Neutrophil (primary cell): ENCODE measurements around the gene GP5.

ENCODE experiments used
- H3K27ac ChIP-seq: fragments of 200-600 bp; sonication (generic); 2 replicates; pipeline ENCODE4 v1.5.1; 2016; ENCODE audit warnings: mild to moderate bottlenecking, moderate library complexity
- H3K27me3 ChIP-seq: fragments of 200-600 bp; sonication (generic); 2 replicates; pipeline ENCODE4 v1.6.0; 2016; ENCODE audit warnings: mild to moderate bottlenecking
- H3K36me3 ChIP-seq: fragments of 200-600 bp; sonication (generic); 2 replicates; pipeline ENCODE4 v1.5.1; 2017
- H3K4me1 ChIP-seq, 2 experiments: fragments of 200-600 bp in 1 of 2; sonication (generic) in 1 of 2; 1 replicate in 1 of 2; 2 replicates in 1 of 2; pipeline versions ENCODE4 v1.5.1 to v1.6.1; 2013 to 2016; ENCODE audit warnings: low read depth in 1 of 2, low read length in 1 of 2, mild to moderate bottlenecking in 1 of 2, moderate library complexity in 1 of 2; ENCODE audit not compliant: control insufficient read depth in 1 of 2, insufficient read depth in 1 of 2
- H3K4me3 ChIP-seq, 2 experiments: fragments of 200-600 bp in 1 of 2; sonication (generic) in 1 of 2; 1 replicate in 1 of 2; 2 replicates in 1 of 2; pipeline ENCODE4 v1.5.1; 2013 to 2016; ENCODE audit warnings: low read depth in 1 of 2, low read length in 1 of 2, mild to moderate bottlenecking in 1 of 2, moderate library complexity in 1 of 2
- H3K9me3 ChIP-seq: fragments of 200-600 bp; sonication (generic); 2 replicates; pipeline ENCODE4 v1.5.1; 2016
- TF ChIP-seq, protein P1 (sequence below): fragments of 200-600 bp; sonication (generic); IDR thresholded peaks from 2 replicates; pipeline ENCODE4 v1.5.1; 2016; ENCODE audit warnings: antibody characterized with exemption

GP5 gene

DNA sequence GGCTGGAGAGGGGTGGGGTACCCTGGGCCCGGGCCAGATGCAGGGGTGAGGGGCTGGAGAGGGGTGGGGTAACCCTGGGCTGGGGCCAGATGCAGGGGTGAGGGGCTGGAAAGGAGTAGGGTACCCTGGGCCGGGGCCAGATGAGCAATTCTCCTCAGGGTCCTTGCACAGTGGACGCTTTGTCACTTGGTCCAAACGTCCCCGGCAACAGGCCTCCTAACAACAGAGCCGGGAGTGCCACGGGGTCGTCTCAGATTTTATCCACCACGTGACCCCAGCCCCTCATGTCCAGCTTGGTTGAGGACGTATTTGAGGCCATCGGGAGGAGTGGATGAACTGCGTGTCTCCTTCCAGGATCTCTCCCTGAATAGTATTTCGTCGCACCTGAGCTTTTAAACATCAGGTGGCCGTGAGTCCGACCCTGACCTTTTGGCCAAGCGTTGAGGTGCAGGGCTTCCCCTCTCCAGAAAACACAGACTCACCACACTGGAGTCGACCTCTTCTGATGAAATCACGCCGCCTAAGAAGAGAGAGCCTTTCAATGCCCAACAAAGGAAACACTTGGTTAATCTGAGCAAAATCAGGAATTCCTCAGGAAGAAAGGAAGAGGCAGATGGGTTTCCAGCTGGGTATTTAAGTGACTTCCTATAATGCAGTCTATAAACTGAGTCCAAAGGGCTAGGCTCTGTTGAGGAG lies 16.7 kb downstream of the GP5 start:
- Histone ChIP-seq H3K4me1 (no peaks in the 10 kb centered on the region), H3K36me3 (no peaks in the 10 kb centered on the region), H3K27ac (no peak overlapping the region), H3K27me3 (peaks cover 49% of the 10 kb centered on the region), H3K9me3 (no peaks in the 10 kb centered on the region), H3K4me3 (no peak overlapping the region)
- TF ChIP-seq, protein P1, sequence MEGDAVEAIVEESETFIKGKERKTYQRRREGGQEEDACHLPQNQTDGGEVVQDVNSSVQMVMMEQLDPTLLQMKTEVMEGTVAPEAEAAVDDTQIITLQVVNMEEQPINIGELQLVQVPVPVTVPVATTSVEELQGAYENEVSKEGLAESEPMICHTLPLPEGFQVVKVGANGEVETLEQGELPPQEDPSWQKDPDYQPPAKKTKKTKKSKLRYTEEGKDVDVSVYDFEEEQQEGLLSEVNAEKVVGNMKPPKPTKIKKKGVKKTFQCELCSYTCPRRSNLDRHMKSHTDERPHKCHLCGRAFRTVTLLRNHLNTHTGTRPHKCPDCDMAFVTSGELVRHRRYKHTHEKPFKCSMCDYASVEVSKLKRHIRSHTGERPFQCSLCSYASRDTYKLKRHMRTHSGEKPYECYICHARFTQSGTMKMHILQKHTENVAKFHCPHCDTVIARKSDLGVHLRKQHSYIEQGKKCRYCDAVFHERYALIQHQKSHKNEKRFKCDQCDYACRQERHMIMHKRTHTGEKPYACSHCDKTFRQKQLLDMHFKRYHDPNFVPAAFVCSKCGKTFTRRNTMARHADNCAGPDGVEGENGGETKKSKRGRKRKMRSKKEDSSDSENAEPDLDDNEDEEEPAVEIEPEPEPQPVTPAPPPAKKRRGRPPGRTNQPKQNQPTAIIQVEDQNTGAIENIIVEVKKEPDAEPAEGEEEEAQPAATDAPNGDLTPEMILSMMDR: no peak

- H3K4me3 ChIP-seq: no peak overlapping the region
- TF ChIP-seq, protein P1: no peak
- H3K27ac ChIP-seq: no peak overlapping the region
- H3K36me3 ChIP-seq: no peaks in the 10 kb centered on the region
- H3K27me3 ChIP-seq: peaks cover 52% of the 10 kb centered on the region
- H3K4me1 ChIP-seq: no peaks in the 10 kb centered on the region
- H3K9me3 ChIP-seq: no peaks in the 10 kb centered on the region
Observed at GRCh38 chr3:194381460-194381875, 17.6 kb downstream of the GP5 start.

DNA sequence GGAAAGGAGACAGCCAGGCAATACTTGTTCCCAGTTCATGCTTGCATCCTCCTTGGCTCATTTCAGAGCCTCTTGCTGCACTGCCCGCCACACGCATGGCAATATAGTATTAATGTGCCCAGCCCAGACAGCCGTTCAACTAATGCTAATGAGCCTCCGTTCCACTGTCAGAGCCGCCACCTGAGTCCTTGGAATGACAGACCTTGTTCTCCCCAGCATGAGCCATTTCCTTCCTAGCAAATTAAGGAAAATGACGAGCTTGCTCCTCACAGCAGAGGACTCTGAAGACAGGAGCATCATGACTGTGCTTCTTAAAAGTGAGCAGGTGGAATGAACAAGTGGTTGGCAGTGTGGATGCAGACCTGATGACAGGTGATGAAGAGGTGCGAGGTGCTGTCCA lies 18.7 kb downstream of the GP5 start:
- no peak overlapping the region for H3K4me3 ChIP-seq
- no peaks in the 10 kb centered on the region for H3K9me3 ChIP-seq
- H3K27me3 ChIP-seq: peaks cover 55% of the 10 kb centered on the region
- no peak overlapping the region for H3K27ac ChIP-seq
- TF ChIP-seq, protein P1: no peak
- H3K36me3 ChIP-seq: no peaks in the 10 kb centered on the region
- no peaks in the 10 kb centered on the region for H3K4me1 ChIP-seq

GRCh38 chr3:194379651-194380050 lies 19.4 kb downstream of the GP5 start:
- no peaks in the 10 kb centered on the region for H3K4me1 ChIP-seq
- H3K27me3 ChIP-seq: peaks cover 50% of the 10 kb centered on the region
- TF ChIP-seq, protein P1: no peak
- no peaks in the 10 kb centered on the region for H3K9me3 ChIP-seq
- no peak overlapping the region for H3K4me3 ChIP-seq
- no peak overlapping the region for H3K27ac ChIP-seq
- no peaks in the 10 kb centered on the region for H3K36me3 ChIP-seq

DNA sequence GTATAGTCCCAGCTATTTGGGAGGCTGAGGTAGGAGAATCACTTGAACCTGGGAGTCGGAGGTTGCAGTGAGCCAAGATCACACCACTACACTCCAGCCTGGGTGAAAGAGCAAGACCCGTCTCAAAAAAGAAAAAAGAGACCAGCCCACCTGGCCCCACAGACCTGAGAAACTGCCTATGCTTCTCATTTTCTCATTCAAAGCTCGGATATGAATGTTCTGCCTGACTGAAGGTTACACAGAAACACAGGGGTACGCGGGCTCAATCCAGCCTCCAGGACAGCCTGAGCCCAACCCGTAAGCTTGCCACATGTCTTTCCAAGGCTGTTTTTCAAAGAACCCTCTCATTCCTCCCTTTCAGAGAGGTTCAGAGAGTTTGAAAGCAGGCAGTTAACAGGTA lies 19.8 kb downstream of the GP5 start:
- no peak overlapping the region for H3K27ac ChIP-seq
- H3K4me3 ChIP-seq: no peak overlapping the region
- no peaks in the 10 kb centered on the region for H3K9me3 ChIP-seq
- H3K36me3 ChIP-seq: no peaks in the 10 kb centered on the region
- no peaks in the 10 kb centered on the region for H3K4me1 ChIP-seq
- TF ChIP-seq, protein P1: no peak
- H3K27me3 ChIP-seq: peaks cover 48% of the 10 kb centered on the region
